GM12892 (cell line): ENCODE results near the gene CAMK2B.

Experiments
- POLR2AphosphoS5 ChIP-seq: IDR thresholded peaks from 2 replicates; pipeline ENCODE4 v1.6.1; 2011; ENCODE audit warnings: low read depth, low read length, control low read depth
- TAF1 ChIP-seq: IDR thresholded peaks from 2 replicates; pipeline ENCODE4 v1.6.1; 2011; ENCODE audit warnings: low read depth, mild to moderate bottlenecking, control low read depth, low read length, borderline replicate concordance

- TF ChIP-seq POLR2AphosphoS5 (no peak), TAF1 (no peak)
Observed at GRCh38 chr7:44216521-44217222, 108.7 kb downstream of the CAMK2B start.
